22Rv1 (cell line): ENCODE measurements around the gene CARD14.
"Not testable (repeated sequence)": the region's sequence is repeated elsewhere in the genome, so short reads cannot be mapped to it uniquely, and the experiment has no call there.

Experiments used
- H3K27ac ChIP-seq: fragments of 450-650 bp; 2 replicates; pipeline ENCODE4 v1.5.1; 2017
- ZFX ChIP-seq: fragments of 450-650 bp; IDR thresholded peaks from 2 replicates; pipeline ENCODE4 v1.6.1; 2017; ENCODE audit warnings: antibody characterized with exemption, borderline replicate concordance
- TF ChIP-seq, protein P1 (sequence below): fragments of 450-650 bp; IDR thresholded peaks from 2 replicates; pipeline ENCODE4 v1.5.1; 2017; ENCODE audit warnings: mild to moderate bottlenecking

Gene CARD14

DNA sequence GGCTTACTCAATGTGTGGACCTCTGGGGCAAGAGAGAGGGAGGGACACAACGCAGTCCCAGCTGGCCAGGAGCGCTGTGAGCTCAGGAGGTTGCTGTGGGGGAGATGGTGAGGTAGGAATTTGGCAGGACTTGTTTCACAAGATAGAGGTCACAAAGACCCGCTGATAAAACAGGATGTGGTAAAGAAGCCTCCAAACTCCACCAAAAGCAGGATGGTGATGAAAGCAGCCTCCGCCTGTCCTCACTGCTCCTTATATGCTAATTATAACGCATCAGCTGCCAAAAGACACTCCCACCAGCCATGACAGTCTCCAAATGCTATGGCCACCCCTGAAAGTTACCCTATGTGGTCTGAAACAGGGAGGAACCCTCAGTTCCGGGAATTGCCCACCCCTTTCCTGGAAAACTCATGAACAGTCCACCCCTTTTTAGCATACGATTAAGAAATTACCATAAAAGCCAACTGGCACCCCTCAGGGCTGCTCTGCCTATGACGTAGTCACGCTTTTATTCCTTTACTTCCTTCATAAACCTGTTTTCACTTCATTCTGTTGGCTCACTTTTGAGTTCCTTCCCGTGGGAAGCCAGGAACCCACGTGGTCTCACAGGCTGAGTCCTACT lies 17.6 kb upstream of the CARD14 start:
- TF ChIP-seq ZFX = no peak
- TF ChIP-seq, protein P1, sequence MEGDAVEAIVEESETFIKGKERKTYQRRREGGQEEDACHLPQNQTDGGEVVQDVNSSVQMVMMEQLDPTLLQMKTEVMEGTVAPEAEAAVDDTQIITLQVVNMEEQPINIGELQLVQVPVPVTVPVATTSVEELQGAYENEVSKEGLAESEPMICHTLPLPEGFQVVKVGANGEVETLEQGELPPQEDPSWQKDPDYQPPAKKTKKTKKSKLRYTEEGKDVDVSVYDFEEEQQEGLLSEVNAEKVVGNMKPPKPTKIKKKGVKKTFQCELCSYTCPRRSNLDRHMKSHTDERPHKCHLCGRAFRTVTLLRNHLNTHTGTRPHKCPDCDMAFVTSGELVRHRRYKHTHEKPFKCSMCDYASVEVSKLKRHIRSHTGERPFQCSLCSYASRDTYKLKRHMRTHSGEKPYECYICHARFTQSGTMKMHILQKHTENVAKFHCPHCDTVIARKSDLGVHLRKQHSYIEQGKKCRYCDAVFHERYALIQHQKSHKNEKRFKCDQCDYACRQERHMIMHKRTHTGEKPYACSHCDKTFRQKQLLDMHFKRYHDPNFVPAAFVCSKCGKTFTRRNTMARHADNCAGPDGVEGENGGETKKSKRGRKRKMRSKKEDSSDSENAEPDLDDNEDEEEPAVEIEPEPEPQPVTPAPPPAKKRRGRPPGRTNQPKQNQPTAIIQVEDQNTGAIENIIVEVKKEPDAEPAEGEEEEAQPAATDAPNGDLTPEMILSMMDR = no peak
- H3K27ac ChIP-seq = no peak overlapping the region

DNA sequence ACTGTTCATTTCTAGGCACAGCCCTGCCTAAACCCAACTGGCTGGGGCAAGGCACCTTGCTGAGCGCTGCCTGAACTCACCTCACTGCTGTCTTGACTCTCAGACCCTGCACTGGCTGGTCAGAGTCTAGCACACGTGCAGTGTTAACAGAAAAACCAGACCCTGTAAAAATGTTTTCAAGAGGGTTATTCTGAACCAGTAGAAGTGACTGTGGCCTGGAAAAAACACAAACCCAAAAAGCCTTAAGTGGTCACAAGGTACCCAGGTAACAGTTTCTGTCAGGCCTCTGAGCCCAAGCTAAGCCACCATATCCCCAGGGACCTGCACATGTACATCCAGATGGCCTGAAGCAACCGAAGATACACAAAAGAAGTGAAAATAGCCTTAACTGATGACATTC lies 16.8 kb upstream of the CARD14 start:
- TF ChIP-seq, protein P1 = no peak
- TF ChIP-seq ZFX = no peak
- no peak overlapping the region for H3K27ac ChIP-seq

DNA sequence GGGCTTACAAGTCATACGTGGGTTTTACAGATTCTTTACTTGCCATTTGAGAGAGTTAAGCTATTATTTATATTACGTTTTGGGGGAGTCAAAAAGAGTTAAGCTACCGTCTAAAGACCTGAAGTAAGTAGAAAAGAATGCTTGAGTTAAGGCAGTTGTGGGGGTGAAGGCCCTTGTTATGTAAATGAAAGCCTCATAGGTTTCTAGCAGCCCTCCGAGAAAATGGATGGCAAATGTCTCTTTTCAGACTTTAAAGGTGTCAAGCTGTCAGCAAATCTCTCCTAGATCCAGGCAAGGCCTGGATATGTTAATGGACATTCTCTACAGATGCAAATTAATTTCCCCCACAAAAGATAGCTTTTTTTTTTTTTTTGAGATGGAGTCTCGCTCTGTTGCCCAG lies 15.7 kb upstream of the CARD14 start:
- H3K27ac ChIP-seq = no peak overlapping the region
- TF ChIP-seq, protein P1 = no peak
- TF ChIP-seq ZFX = no peak

DNA sequence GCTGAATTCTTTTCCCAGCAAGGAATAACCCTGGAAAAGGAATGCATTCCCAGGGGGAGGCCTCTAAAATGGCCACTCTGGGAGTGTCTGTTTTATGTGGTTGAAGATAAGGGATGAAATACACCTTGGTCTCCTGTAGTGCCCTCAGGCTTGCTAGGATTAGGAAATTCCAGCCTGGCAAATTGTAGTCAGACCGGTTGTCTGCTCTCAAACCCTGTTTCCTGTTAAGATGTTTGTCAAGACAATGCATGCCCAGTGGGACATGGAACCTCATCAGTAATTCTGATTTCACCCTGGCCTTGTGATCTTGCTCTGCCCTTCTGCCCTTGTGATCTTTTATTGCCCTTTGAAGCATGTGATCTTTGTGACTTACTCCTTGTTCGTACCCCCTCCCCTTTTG lies 14.2 kb upstream of the CARD14 start:
- not testable (repeated sequence) for H3K27ac ChIP-seq

DNA sequence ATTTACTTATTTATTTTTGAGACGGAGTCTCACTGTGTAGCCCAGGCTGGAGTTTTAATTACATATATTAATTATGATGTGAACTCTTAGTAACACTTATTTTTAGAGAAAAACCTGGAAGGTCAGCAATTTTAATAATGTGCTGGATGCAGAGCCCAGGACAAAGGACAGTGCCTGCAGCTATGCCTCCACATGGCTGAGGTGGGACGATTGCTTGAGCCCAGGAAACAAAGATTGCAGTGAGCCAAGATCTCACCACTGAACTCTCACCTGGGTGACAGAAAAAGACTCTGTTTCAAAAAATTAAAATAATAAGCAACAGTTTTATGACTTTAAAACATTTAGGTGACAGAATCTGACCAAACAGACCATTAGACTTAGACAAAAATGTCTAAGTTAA lies 11.0 kb upstream of the CARD14 start:
- no peak overlapping the region for H3K27ac ChIP-seq
- no peak for TF ChIP-seq ZFX
- TF ChIP-seq, protein P1 = no peak

DNA sequence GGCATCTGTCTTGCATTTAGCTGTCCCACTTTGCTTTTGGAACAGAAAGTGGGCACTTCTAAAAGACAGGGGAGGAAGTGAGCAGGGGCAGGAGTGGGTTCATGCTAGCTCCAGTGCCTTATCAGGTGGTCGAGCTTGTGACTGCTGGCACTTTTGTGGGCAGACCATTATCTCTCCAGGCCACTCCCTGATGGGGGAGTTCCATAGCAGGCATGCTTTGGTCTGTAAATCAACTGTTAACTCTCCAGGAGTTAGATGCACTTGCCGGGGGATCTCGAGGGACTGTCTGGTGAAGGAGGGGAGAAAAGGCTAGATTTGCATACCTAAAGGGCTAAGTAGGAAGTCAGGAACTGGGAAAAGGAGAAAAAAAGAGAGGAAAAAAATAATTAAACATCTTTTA lies 9.3 kb upstream of the CARD14 start:
- no peak overlapping the region for H3K27ac ChIP-seq
- TF ChIP-seq, protein P1 = no peak
- no peak for TF ChIP-seq ZFX

DNA sequence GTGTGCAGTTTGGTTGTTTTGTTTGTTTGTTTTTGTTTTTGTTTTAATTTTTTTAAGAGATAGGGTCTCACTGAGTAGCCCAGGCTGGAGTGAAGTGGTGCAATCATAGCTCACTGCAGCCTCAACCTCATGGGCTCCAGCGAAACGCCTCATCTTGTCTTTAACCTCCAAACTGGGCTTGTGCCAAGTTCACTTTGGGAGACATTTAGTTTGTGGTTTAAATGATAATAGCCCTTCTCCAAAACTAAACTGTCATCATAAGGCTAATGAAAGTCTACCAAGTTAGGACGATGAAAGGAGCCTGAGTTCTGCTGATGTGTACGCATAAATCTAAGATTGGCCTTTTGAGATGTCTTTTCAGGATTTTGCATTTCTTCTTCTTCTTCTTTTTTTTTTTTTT lies 6.5 kb upstream of the CARD14 start:
- TF ChIP-seq ZFX = no peak
- TF ChIP-seq, protein P1 = no peak
- no peak overlapping the region for H3K27ac ChIP-seq

DNA sequence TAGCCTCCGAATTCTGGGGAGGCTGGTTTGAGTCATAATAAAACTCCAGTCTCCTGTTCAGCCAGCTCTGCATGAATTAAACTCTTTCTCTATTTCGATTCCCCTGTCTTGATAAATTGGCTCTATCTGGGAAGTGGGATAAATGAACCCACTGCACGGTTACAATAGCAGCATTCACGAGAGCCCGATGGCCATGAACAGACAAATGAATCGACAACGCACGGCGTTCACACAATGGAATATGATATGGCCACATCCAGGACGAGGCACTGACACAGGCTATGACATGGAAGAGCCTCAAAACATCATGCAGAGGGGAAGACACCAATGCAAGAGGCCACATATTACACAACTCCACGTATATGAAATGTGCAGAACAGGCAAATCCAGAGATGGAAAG lies 5.6 kb upstream of the CARD14 start:
- no peak for TF ChIP-seq ZFX
- TF ChIP-seq, protein P1 = no peak
- no peak overlapping the region for H3K27ac ChIP-seq
